Suppressor macrophage treated with lipopolysaccharide for 1 hour (primary cell): ENCODE data around the gene NFIA.

Experiments
- DNase-seq, 3 donors: peaks; one replicate each; pipeline ENCODE4 v3.0.0-alpha.2; 2020 to 2022

Gene NFIA

GRCh38 chr1:61132645-61133334, 50.4 kb downstream of the NFIA start:
- DNase-seq: peak; percentile 8 to 36 (median 17)

DNA sequence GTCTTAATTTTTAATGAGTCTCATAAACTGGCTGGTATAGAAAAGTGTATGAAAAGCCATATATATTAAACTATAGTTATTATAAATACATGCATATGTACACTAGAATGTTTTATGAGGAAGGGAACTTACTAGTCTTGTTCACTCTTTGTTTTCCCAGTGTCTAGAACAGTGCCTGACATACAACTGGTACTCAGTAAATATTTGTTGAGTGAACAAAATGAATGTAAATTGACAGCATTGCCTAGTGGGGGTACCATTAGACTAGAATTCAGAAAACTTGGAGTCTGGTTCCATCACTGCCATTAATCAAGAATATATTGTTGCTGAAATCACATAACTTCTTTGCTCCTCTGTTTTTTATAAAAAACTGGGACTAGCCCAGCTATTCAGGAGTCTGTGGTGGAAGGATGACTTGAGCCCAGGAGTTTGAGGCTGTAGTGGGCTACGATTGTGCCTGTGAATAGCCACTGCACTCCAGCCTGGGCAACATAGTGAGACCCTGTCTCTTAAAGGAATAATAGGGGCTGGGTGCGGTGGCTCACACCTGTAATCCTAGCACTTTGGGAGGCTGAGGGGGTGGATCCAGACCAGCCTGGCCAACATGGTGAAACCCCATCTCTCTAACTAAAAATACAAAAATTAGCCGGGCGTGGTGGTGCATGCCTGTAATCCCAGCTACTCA, 51.1 kb downstream of the NFIA start:
- DNase-seq: no peak

DNA sequence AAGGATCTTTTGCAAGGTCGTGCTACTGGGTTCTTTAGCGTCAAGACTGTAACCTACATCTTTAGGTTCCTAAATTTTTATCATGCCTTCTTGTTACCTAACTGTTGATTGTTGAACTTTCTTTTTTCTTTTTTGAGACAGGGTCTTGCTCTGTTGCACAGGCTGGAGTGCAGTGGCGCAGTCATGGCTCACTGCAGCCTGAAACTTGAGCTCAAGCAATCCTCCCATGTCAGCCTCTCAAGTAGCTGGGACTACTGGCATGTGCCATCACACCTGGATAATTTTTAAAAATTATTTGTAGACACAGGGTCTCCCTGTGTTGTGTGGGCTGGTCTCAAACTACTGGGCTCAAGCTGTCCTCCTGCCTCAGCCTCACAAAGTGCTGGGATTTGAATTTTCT, 52.9 kb downstream of the NFIA start:
- DNase-seq: no peak

DNA sequence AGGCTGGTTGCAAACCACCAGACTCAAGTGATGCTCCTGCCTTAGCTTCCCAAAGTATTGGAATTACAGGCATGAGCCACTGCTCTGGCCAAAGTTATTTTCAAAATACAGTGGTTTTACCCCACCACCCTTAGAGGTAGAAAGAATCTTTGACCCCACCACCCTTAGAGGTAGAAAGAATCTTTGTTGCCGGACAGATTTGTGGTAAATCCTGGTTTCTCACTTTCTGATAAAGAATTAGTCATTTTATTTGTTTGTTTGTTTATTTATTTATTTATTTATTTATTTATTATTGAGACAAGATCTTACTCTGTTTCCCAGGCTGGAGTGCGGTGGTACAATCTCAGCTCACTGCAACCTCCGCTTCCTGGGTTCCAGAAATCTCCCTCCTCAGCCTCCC, 55.9 kb downstream of the NFIA start:
- DNase-seq: no peak

GRCh38 chr1:61138921-61139774, 56.8 kb downstream of the NFIA start:
- peak; percentile 67 to 87 (median 84) for DNase-seq

- no peak for DNase-seq
These were observed 57.6 kb downstream of the NFIA start for GRCh38 chr1:61139775-61140549.

- DNase-seq: no peak
These were observed 58.4 kb downstream of the NFIA start for GRCh38 chr1:61140778-61141177.

DNA sequence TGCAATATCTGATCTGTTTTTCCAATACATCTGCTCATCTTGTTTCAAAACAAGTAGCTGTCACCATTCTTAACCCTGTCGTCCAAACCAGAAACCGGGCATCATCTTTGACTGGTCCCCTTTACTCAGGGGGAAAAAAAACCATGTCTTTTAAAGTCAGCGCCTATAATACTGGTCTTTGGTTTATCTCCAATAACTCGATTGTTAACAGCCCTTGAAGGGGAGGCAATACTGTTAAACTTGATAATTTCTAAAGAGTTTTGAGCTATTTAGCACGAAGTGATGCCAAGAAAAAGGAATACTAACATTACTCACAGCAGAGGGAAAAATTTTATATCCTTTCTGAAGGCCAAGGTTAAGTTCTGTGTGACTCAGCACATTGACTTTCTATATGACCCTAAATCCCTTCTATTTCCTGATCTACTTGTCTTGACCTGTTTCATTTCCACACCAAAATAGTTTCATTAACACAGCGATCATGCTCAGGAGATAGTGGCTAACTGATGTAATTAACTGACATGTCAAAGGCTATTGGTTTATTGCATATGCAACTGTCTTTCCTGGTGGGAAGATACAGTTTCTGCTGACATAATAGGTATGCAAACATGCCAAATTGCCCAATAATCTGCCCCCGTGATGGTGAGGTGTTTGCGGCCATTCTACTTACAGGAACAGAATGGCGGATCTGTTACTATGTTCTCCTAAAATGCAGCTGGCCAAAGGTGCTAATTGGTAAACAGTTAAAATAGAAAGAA, 59.1 kb downstream of the NFIA start:
- DNase-seq: peak; percentile 38 to 48 (median 41)

DNA sequence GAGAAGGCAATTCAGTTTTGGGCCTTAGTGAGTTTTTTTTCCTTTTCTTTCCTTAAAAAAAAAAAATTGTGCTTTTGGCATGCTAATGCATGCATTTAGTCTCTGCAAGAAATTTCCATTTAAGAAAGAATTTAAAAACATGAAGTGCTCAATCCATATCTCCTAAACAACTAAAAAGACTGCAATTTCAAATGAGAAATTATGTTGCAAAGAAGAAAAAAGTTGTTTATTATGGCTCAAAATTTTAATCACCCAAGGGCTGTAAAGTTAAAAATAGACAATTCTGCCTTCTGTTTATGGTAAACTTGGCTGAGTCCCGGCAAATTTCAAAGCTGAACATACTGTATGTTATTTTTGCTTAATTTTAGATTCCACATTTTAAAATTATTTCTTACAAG, 59.7 kb downstream of the NFIA start:
- no peak for DNase-seq

- DNase-seq: no peak
These were observed 60.6 kb downstream of the NFIA start for GRCh38 chr1:61142726-61143500.

- no peak for DNase-seq
These were observed 61.6 kb downstream of the NFIA start for GRCh38 chr1:61143821-61144424.

DNA sequence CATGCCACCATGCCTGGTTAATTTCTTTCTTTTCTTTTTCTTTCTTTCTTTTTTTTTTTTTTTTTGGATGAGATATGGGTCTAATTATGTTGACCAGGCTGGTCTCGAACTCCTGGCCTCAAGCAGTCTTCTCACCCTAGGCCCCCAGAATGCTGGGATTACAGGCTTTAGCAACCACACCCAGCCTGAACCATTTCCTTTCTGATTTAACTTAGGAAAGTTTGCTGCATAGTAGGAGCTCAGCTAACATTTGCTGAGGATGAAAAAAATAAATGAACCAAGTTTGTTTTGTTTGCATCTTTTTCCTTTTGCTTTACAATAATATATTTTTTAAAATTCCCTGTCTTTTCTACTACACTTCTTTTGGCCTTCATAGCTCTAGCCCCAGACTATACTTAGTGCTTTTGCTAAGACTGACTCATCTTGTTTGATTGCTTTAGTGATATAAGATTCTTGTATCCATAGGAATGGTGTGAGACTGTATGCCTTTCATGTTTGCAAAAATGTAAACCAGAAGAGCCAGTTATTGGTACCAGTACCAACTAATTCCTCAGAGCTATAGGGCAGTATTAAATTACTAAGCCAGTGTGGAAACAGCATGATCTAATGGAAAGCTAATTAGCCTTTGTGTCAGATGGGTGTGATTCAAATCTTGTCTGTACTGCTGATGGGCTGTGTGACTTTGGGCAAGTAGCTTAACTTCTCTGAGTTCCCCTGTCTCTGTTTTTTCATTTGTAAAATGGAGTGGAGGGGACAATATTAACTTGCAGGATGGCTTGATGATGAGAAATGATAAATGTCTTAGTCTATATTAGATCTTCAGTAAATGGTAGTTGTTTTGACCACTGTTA, 66.9 kb downstream of the NFIA start:
- DNase-seq: no peak

DNA sequence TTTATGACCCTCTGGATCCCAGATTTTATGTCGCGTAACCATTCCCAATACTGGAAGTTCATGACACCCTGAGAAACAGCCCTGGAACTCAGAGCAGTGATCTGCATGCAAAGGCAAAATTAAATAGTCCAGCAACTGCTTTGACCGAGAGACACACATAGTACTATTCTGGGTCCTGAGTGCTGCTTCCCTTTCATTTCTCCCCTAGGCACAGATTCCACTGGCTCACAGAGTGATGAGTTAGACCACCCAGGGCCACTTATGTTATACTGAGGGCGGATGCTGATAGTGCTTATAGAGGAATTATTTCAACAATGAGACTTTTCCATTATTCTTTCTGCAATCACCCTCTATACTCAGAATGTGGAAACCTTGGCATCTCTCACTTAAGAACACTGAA, 69.2 kb downstream of the NFIA start:
- DNase-seq: no peak

DNA sequence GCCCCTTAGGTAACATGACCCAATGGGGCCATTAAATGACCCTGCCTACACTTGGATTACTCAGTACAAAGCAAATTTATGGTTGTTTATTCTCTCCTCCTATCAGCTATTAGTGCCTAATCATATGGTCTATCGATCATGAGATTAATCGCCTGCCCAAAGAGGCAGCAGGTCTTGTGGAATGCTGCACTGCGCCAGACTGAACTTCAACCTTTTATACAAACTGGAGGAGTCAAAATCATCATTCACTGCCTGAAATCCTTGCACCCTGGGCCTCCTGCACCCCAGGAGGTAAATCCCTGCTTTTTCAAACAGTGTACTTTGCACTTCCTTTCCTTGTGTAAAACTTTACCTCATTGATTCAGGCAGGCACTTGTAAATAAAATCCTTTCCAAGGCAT, 69.7 kb downstream of the NFIA start:
- DNase-seq: no peak

DNA sequence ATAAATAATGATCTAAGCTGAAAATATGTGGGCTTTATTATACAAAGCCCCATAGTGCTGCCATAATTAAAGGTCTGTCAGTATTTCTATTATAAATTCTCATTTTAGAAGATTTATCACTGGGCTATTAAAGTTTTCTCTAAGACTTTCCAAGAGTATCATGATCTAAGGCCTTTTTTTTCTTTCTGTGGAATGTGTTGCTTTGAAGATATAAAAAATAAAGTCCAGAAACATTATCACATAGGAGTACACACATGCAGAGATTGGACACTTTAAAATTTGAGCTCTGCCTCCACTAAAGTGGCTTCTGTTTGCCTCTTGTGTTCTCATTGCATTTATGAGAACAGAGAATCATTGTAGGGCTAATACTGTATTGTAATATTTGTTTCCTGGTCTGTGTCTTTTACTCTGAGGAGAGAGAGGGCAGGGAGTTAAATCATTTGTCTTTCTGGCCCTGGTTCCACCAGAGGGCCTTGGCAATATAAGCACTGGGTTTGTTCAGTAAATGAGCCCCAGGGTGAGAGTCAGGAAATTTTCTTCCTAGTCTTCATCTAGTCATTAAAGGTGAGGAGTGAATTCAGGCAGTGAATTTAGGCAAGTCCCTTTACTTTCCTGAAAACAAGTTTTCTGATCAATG, 70.2 kb downstream of the NFIA start:
- no peak for DNase-seq

DNA sequence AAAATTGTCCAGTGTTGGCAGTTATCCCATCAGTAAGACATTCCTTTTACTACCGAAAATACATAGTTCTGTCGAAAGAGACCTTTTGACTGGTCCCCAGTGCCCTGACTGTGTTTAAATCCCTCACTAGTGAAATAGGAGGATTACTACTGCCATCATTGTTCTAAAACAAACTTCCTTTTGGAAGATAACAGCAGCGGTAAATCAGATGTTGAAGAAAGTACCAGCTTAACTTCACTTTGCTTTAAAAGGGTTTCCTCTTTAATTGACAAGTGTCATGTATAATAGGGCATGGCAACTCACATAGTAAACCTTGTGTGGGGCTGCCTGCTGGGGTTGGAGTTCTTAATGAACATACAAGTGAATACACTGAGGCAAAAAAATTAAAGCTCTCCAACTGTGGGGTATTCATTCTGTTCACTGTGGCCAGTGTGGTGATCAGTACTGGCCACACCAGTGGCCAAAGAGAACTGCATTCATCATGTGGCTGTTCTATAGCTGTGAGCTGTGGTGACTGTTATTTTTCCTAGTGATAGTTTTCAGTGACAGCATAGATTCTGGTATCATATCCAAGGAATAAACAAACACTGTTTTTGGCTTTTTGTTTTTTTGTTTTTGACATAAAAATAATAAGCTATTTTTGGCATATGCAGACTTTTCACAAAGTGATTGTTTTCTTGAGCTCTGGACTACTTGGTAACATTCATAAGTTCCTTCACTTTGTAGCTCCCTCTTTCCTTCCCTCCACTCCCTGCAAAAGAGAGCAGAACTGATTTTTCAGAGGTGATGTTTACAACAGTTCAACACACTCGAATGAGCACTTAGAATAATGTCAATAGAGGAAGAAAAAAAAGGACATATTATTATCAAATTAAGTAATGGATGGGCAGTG, 74.5 kb downstream of the NFIA start:
- no peak for DNase-seq

DNA sequence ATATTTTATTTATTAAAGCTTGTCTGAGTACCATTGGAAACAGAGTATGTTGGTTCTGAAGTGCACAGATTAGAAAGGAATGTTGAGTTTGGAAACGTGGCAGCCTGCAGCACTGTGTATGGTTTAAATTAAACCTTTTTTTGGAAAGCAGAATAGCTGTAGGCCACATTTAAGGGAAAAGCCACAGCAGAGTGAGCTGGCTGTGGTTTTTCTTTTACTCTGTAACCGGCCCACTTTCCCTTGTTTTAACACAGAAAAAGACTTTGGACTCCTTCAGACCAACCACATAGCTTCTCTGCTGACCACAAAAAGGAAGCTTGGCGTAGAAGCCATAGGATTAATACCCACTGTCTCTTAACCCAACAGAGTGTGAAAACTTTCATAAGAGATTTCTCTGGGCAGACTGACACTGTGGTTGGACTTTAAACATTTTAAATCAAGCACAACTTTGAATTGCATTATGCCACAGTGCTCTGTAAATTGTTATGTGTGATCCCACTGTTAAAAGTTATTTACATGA, 75.2 kb downstream of the NFIA start:
- peak; percentile 54 to 73 (median 69) for DNase-seq

- DNase-seq: no peak
These were observed 76.2 kb downstream of the NFIA start for GRCh38 chr1:61158591-61158990.
